Middle frontal gyrus (tissue), 1 donor: ENCODE measurements around the gene CNTD1.

Experiments
- DNase-seq: peaks from one replicate; pipeline ENCODE4 v3.0.0-alpha.2; 2015; ENCODE audit warnings: low spot score; ENCODE audit errors: extremely low spot score

CNTD1 gene

DNA sequence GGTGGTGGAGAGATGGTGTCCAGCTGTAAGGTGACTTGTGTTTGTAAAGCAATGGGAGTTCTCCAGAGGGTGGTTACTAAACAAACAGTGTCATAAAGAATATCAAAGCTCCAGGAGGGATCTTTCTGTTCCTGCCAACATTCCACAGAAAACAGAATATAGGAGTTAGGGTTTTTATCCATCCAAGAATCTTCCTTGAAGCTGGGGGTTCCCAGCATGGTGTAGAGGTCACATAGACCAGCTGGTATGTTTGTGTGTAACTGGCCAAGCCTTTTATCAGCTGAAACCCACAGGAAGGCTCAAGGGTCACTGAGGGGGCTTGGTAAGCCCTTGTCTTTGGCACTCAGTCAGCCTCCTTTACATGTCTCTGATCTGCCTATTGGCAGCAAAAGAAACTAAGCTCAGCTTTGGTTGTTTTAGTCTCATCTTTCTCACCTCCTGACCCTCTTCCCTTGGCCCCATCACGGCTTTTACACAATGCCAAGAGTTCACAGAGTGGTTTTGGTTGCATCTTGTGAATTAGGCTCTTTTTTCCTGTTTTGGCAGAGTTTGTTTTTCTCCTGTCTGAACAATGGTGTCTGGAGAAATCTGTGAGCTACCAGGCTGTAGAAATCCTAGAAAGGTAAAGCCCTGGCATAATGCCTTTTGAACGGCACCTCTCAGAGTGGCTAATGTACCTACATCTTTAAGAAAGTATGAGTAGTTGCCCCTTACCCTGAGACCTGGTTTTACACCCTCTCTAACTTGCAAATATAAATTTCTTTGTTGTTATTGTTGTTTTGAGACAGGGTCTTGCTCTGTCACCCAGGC is 4.6 kb downstream of the CNTD1 start:
- DNase-seq, result no peak

DNA sequence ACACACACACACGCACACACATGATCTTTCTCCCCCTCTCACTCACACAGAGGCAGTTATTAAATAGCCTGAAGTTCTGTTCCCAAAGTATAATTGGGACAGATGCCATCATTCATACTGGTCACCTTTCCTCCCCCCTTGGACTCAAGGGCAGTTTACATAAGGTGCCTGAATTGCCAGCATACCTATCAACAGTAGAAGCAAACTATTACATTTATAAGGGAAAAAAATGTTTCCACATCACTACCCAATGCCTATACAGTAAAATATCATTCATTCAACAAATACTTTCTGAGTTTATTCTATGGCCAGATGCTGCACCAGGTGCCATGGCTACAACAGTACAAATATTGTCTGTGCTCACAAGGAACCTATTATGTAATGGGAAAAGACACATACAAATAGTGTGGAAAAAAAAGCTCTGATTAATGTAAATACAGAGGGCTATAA is 6.3 kb downstream of the CNTD1 start:
- DNase-seq, result no peak

DNA sequence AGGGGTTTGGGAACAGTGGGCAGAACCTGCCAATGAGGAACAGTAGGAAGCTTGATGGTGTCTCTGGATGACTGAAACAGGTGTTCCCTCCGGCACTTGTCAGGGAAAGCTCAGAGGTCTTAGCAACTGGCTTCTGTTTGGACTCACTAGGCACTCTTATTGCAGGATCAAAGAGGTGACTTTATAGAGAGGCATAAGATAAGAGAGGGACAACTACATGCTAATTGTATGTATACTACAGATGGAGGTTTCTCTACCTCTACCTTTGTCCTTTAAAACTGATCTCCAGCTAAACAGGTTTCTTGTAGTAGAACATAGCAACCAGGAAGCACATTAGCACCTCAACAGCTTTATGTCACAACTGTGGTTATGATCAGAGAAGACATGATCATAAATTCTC is 7.6 kb downstream of the CNTD1 start:
- no peak for DNase-seq

- DNase-seq, result peak; percentile 31
Observed at GRCh38 chr17:42809250-42809649, 10.6 kb downstream of the CNTD1 start.

DNA sequence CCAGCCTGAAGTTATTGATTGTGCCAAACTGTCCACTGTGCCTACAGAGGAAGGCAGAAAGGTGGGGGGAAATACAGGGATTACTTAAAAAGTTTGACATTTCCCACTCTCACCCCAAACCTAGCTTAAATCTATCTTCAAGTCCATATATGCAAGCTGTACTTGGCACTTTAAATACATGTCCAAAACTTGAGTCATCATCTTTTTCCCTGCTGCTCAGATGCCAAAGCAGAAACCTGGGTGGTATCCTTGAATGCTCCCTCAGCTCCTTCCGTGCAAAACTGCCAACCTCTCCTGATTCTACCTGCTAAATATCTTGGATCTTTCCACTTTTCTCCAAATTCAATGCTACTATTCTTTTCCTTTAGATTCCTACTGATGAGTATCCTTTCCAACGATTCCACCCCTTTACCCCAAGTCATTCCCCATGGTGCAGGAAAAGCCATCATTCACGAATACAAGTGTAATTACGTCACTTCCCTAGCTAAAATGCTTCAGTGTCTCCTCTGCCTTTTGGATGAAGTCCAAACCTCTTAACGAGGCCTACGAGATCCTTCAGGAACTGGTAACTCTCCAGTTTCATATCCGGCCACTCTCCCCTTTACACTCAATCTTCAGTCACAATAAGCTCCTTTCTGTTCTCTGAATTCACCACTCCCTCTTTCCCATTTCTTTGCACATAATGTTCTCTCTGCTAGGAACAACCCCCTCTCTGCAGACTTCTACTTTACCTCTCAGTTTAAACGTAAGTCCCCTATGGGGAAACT is 16.2 kb downstream of the CNTD1 start:
- no peak for DNase-seq

- DNase-seq, result no peak
Observed at GRCh38 chr17:42817866-42818265, 19.2 kb downstream of the CNTD1 start.

DNA sequence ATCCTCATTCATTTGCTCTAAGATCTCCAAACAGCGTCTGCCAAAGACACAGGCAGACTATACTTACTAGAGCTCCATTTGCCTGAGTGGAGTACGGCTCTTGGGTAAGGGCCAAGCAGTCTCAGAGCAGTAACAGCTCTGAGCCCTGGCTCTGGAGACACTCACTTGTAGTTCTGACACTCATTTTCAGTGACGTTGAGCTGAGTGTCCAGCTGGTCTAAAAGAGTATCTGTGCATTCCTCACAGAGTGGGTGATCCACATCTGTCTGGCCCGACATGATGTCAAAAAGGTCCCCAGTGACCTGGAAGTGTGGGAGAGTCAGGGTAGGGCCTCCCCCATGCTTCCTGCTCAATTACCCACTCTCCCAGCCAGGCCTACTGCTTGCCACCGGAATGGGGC is 19.7 kb downstream of the CNTD1 start:
- DNase-seq, result no peak

GRCh38 chr17:42819939-42820535 is 21.4 kb downstream of the CNTD1 start:
- no peak for DNase-seq

DNA sequence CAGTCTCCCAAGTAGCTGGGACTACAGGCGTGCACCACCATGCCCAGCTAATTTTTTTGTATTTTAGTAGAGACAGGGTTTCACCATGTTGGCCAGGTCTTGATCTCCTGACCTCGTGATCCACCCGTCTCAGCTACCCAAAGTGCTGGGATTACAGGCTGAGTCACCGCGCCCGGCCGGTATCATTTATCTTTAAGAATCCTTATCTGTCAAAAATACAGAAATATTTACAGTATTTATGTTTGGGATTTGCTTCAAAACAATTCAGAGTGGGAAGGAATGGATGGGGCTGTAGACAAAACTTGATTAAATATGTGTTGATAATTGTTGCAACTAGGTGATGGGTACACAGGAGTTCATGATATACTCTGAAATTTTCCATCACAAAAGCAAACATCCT is 22.5 kb downstream of the CNTD1 start:
- DNase-seq, result no peak

GRCh38 chr17:42827472-42827871 is 28.8 kb downstream of the CNTD1 start:
- no peak for DNase-seq

GRCh38 chr17:42830971-42831370 is 32.3 kb downstream of the CNTD1 start:
- DNase-seq, result no peak

GRCh38 chr17:42832213-42832933 is 33.7 kb downstream of the CNTD1 start:
- no peak for DNase-seq

DNA sequence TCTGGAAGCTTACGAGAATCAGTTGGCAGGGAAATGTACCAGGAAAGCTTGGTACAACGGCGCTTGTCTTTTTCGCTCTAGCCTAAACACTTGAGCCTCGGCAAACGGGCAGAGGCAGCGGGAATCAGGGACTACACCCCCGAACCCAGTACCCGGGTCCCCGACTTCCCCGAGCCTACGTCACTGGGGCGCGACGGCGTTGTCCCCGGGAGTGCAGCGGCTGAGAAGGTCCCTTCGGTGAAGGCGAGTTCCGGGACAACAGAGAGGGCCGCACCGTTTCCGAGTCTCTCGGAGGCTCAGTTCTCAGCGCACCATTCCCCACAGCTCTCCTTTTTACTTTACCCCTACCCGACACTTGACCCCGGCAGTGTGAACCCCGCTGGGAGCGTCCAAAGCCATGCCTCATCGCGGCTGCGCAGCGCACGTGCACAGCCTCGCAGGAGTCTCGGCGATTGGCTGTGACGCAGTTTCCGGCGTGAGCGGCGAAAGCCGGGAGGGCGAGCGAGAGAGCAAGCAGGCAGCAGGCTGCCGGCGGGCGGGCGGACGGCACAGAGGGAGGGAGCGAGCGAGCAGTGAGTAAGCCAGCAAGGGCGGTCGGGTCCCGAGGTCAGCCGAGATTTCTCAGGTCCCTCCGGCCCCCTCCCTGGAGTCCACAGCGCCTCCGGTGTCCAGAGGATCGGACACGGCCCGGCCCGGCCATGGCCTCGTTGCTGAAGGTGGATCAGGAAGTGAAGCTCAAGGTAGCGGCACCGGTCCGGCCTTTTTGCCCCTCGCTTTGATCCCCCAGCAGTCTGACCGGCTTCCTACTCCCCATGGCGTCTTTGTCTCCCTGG is 34.5 kb downstream of the CNTD1 start, which contains the start of gene PSME3:
PSME3 (plus strand) TSS at position 464 of the 833 bp plus-strand sequence; CDS start at position 699, 235 bp downstream.
- peak; percentile 84 for DNase-seq

DNA sequence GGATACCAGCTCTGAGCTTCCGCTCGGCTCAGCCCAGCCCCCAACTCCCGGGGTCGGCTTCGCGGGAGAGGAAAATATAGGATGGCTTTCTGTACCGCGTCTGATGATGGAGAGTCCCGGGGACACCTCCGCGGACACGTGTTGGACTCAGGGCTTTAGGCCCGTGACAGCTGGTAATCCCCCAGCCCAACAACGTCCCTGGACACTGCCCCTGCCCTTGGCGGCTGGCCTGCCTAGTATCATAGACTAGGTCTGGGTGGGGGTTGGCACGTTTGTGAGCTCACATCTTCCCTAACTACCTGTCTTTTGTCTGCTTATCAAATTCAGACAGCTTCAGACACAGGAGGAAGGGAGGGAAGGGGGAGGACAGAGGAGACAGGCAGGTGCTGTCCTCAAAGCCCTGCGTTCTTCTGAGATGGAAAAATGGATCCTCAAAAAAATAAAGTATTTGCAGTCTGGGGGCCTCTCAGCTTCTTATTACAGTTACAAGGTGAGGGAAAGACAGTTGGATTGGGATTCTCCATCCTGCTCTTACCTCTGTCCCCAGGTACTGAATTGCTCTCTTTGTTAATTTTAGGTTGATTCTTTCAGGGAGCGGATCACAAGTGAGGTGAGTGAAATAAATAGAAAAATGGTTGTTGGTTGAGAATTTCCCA is 35.2 kb downstream of the CNTD1 start:
- no peak for DNase-seq

DNA sequence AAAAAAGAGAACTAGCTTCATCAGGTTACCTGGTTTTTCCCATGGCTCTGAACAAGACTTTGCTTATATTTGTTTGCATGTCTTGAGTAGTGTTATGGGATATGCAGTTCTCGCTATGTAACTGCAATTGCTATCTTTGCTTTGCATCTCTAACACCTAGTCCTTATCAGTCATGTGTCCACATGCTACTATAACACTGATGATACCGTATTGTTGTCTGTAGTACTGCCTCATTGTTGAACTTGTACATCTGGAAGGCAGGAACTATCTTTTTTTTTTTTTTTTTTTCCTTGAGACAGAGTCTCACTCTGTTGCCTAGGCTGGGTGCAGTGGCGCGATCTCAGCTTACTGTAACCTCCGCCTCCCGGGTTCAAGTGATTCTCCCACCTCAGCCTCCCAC is 37.1 kb downstream of the CNTD1 start:
- no peak for DNase-seq

DNA sequence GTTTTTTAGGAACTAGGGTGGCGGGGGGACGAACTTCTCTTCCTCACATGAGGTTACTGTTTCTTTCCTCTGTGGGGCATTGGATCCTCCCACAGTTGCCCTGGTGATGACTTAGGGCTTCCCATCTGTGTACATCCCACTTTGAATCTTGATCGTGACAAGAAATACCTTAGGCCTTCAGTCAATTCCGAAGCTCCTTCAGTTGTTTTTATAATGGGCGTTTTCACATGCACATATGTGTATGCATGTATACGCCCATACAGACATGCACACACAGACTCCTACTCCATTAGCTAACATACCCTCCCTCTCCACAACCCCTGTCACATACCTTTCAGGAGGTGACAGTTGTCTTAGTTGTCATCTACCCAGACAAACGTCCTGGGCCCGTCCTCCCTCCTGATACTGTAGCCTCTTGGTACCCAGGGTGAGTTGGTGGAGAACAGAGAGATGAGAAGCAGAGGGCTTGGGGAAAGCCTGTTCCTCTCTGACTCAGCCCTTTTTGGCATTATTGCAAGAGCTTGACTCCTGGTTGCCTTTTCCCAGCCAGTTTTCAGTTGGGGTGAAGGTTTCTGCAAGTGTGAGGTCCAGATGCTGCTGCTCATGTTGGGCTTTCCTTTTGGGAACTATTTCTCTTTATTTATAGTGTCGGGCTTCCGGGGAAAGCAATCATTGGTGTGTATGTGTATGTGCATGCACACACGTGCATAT is 43.5 kb downstream of the CNTD1 start:
- DNase-seq, result no peak

DNA sequence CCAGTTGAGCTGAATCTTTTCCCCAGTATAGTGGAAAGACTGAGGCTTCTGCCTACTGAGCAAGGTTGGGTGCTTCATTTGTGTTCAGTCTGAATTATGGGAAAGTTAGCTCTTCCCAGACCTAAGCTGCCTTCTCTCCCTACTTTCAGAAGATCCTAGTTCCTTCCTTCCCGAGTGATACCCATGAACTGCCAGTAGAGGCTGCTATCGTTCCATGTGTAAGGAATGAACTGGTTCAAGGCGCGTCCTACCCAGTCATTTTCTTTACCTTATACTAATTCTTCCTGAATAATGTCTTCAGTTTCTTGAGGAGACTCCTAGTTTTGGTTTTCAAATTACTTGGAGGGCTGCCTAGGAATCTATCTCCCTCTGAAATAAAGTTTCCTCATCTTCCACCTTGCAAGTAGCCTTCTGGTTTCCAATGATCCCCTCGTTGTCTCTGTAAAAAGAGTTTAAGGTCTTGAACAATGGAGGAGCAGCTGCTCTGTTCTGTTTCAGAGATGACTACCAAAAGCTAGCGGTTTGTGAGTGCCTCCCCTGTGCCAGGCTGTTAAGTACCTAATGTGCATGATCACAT is 44.8 kb downstream of the CNTD1 start:
- DNase-seq, result peak; percentile 44

DNA sequence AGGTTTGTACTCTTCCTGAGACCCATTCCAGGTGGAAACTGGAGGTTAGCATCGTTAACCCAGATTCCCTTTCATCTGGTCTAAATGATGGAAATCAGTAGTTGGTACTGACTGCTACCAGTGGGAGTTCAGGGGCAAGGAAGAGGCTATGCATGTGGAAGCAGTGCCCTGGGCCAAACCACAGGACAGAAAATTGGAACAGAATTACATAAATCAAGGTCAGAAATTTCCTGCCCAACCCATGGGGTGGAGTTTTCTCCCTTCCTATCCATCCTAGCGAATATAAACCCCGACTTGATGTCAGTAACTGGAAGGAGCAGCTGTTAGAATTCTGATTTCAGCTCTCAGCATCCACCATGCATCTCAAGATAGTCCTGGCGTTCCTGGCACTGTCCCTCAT is 45.6 kb downstream of the CNTD1 start, which contains the start of gene AOC2:
AOC2 (plus strand) TSS at position 310 of the 400 bp plus-strand sequence; CDS start at position 357, 47 bp downstream.
- no peak for DNase-seq
